ENCODE measurements around the gene ADGRG1. TPM values are rescaled to one million over a fixed set of nuclear protein-coding genes. Genes with fewer than 3 reads are reported as not detected.
"Not testable (repeated sequence)": the region's sequence is repeated elsewhere in the genome, so short reads cannot be mapped to it uniquely, and the experiment has no call there.

The ADGRG1 gene
- total RNA-seq, 1 experiment from 2014 or later = 138 TPM

GRCh38 chr16:57698812-57699405 lies 70.5 kb downstream of the ADGRG1 start:
- no peak for DNase-seq (ENCODE audit: low spot score)

DNA sequence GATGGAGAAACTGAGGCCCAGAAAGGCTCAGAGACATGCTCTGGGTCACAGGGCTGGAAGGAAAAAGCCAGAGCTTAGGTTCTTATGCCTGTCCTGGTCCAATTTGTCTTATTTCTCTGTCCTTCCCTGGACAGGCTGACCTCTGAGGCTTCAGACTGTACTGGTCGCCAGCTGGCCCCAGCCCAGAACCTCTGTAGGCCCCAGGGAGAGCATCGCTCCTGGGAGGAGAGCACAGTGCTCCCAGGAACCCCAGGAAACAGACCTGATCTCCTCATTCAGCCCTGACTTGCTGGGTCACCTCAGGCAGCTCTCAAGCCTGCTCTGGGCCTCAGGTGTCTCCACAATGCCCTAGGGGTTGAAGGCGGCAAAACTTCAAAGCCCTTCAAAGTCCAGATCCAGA lies 71.1 kb downstream of the ADGRG1 start:
- DNase-seq (ENCODE audit: low spot score) = no peak

DNA sequence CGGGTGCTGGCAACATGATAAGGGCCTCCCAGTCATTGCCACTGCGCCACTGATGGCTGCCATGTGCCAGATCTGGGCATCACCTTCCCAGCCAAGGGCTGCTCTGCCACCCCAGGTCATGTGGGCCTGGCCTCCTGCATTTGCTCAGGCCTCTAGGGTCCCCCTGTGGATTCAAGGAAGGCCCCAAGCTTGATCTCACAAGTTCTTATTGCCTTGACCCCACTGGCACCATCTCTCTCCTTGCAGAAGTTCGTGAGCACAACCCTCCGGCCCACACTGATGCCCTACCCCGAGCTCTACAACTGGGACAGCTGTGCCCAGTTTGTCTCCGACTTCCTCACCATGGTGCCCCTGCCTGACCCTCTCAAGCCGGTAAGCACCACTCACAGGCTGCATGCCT lies 71.5 kb downstream of the ADGRG1 start:
- DNase-seq (ENCODE audit: low spot score) = no peak

DNA sequence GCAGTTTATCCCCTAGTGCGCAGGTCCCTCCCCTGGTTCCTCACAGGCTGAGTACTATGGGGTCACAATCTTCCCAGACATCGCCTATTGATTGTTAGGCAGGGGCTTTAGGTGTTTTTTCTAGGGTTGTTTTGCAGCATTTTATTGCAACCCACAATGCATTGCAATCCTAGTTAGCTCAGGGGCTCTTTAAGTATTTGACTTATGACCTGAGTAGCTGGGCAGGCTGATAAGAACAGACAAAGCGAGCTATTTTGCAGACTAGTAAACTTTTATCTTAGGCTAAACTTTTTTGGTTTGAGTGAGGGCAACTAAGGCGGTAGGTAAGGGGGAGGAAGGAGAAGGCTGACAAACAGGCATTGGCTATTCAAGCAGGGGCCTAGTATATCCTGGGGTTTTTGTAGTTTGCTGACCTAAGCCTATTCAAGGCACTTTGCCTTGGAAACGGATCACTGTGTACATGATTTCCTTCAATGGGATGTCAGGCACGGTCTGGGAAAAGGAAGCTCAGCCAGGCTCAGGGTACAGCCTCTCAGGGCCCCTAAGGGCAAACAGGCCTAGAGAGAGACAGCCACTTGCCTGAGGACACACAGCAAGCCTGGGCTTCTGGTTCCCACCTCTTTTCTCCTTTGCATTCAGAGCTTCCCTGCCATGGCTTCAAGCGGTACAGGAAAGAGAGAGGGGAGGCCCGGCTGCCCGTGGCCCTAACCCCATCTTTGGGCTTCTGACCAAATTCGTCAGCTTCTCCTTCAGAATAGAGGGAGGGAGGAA lies 72.5 kb downstream of the ADGRG1 start:
- no peak for DNase-seq (ENCODE audit: low spot score)

- no peak for DNase-seq (ENCODE audit: low spot score)
Measured at GRCh38 chr16:57701759-57702371, 73.4 kb downstream of the ADGRG1 start.

DNA sequence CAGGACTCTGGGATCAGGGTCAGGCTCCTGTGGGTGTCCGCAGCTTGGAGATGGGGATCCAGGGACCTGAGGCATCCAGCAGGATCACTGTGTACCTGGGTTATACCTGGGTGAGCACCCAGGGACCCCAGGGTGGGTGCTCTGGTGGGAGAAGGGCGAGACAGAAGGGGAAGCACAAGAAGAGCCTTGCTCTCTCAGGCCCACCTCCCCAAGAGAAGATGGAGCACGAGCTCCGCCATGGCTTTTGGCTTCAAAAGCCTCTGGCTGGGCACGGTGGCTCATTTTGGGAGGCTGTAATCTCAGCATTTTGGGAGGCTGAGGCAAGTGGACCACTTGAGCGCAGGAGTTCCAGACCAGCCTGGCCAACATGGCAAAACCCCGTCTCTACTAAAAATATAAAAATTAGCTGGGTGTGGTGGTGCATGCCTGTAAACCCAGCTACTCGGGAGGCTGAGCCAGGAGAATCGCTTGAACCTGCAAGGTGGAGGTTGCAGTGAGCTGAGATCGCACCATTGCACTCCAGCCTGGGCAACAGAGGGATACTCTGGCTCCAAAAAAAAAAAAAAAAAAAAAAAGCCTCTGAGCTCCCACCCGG lies 75.1 kb downstream of the ADGRG1 start:
- DNase-seq (ENCODE audit: low spot score) = no peak

DNA sequence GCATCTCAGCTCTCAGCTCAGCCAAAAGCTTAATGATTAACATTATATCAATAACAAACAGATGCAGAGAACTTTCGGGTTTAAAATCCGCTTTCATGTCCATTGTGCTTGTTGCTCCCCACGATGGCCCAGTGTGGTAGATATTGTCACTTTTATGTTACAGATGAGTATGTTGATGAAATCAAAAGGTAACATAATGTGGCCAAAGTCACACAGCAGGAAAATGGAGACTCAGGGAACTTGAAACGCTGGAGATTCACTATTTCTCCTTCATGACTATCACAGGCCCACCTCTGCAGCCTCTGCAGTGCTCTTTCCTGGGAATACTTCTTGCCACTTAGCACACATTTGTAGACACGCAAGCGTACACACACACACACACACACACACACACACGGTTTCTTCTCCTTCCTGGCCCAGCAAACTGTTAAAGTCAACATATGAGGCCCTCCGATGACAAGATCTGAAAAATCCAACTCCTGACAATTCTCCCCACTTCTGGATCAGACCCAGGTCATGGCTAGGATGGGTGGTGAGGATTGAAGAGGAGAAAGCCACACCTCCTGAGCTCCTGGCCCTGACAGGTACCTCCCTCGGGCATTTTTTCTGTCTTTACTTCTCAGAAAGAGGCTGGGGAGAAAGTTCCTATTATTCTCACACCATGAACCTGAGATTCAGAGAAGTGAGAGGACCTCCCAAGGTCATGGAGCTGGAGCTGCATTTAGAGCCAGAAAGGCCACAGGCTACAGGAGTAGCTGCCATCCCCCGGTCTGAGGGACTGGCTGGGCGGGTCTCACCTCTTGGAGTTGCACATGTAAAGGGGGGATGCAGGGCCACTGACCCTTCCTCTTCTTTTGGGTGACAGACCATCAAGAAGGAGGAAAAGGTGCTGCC lies 75.8 kb downstream of the ADGRG1 start:
- no peak for DNase-seq (ENCODE audit: low spot score)

- DNase-seq (ENCODE audit: low spot score) = no peak
Measured at GRCh38 chr16:57704905-57705852, 76.7 kb downstream of the ADGRG1 start.

- DNase-seq (ENCODE audit: low spot score) = no peak
Measured at GRCh38 chr16:57706717-57707116, 78.3 kb downstream of the ADGRG1 start.

GRCh38 chr16:57707331-57707730 lies 78.9 kb downstream of the ADGRG1 start:
- DNase-seq (ENCODE audit: low spot score) = no peak

DNA sequence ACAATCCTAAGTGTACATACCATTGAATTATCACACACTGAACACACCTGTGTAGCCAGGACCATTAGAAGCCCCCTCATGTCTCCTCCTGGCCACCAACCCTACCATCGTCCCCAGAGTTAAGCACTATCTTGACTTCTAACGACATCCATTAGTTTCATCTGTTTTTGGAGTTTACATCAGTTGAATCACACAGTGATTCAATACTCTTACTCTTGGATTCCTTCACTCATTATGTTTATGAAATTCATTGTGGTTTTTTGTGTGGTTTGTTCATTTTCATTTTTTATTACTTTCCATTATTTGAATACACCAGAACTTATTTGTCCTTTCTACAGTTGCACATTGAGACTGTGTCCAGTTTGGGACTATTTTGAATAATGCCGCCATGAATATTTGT lies 79.7 kb downstream of the ADGRG1 start:
- DNase-seq (ENCODE audit: low spot score) = no peak

DNA sequence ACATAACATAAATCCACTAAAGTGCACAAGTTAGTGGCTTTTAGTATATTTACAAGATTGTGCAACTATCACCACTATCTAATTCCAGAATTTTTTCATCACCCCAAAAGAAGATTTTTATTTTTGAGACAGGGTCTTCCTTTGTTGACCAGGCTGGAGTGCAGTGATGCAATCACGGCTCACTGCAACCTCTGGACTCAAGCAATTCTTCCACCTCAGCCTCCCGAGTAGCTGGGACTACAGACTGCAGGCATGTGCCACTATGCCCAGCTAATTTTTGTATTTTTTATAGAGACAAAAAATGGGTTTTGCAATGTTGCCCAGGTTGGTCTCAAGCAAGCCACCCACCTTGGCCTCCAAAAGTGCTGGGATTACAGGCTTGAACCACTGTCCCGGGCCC lies 81.2 kb downstream of the ADGRG1 start:
- no peak for DNase-seq (ENCODE audit: low spot score)

- DNase-seq (ENCODE audit: low spot score) = no peak
Measured at GRCh38 chr16:57711346-57711745, 82.9 kb downstream of the ADGRG1 start.

GRCh38 chr16:57711993-57712392 lies 83.6 kb downstream of the ADGRG1 start:
- no peak for DNase-seq (ENCODE audit: low spot score)

- DNase-seq (ENCODE audit: low spot score) = not testable (repeated sequence)
Measured at GRCh38 chr16:57712569-57712968, 84.1 kb downstream of the ADGRG1 start.

- DNase-seq (ENCODE audit: low spot score) = no peak
Measured at GRCh38 chr16:57713596-57713995, 85.2 kb downstream of the ADGRG1 start.

DNA sequence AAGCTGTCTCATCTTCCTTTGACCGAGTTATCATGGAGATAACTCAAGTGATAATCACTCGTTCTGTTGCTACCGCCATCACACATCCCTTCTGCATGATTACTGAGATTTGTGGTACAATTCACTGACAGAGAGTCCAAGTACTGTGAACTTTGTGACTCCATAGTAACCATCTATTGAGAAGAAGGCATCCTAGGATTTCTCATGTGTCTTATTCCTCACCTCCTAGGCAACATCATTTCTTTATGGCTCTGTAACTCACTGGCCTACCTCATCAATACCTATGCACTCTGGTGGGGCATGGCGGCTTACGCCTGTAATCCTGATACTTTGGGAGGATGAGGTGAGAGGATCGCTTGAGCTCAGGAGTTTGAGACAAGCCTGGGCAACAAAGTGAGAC lies 85.6 kb downstream of the ADGRG1 start:
- no peak for DNase-seq (ENCODE audit: low spot score)

Data from HT-29 (cell line).